HepG2 (cell line): Measurements from ENCODE around the gene ATM. TPM values are rescaled to one million over a fixed set of nuclear protein-coding genes. Genes with fewer than 3 reads are reported as not detected.

Experiments used
- ATAC-seq: fragments of 200-7000 bp; cut with Tn5 transposase; 3 replicates; pipeline ENCODE4 v1.9.1; 2020; ENCODE audit warnings: mild to moderate bottlenecking, moderate library complexity
- BruUV-seq: library from RNA; stranded (reverse); fragments of 400-500 nt; replicated peaks from 2 replicates; lab custom pipeline; 2021; lab: Mats Ljungman, UMichigan
- CTCF ChIA-PET: fragments of 300-600 bp; formaldehyde crosslinking; extraction: SDS; loops from one replicate; lab custom pipeline; 2021; ENCODE audit warnings: low total read pairs, inconsistent platforms, low intra/inter-chr PET ratio; lab: Yijun Ruan, JAX
- POLR2A ChIA-PET: fragments of 350-600 bp; sonication (Branson Sonifier 250); formaldehyde crosslinking; loops from one replicate; lab custom pipeline; 2020; ENCODE audit warnings: antibody characterized with exemption, inconsistent platforms; lab: Yijun Ruan, JAX
- DNase-seq: peaks from one replicate; pipeline ENCODE4 v3.0.0-alpha.2; 2015; ENCODE audit warnings: low spot score
- FAIRE-seq: peaks from 3 replicates; lab custom pipeline; 2011; peaks lifted over from hg19 to GRCh38; lab: Jason Lieb, UNC
- H2AFZ ChIP-seq: one replicate; pipeline ENCODE4 v1.6.1; 2011; ENCODE audit warnings: low read length, inconsistent platforms
- H3K27ac ChIP-seq: fragments of 300-600 bp; 3 replicates; pipeline ENCODE4 v1.8.0; 2011; ENCODE audit warnings: mixed run types, mild to moderate bottlenecking, mixed read lengths, low read length, inconsistent platforms; ENCODE audit not compliant: insufficient read depth; ENCODE audit errors: extremely low read length
- H3K27me3 ChIP-seq, 2 experiments: fragments of 200-600 bp in 1 of 2; 2 replicates in 1 of 2; 3 replicates in 1 of 2; pipeline versions ENCODE4 v1.6.0 to v1.8.0; 2011; ENCODE audit warnings: low read length in 2 of 2, mild to moderate bottlenecking in 2 of 2, moderate library complexity in 2 of 2, inconsistent platforms in 1 of 2; ENCODE audit not compliant: insufficient read depth in 2 of 2, control insufficient read depth in 1 of 2
- H3K36me3 ChIP-seq, 2 experiments: fragments of 200-600 bp in 1 of 2; replicated peaks in 1 of 2; 2 replicates in 1 of 2; 3 replicates in 1 of 2; pipeline versions ENCODE4 v1.5.1 to v1.8.0; 2011; ENCODE audit warnings: low read length in 2 of 2, inconsistent platforms in 1 of 2; ENCODE audit not compliant: insufficient read depth in 2 of 2, control insufficient read depth in 1 of 2
- H3K4me1 ChIP-seq: 2 replicates; pipeline ENCODE4 v1.5.1; 2012; ENCODE audit warnings: low read length, inconsistent platforms; ENCODE audit not compliant: insufficient read depth
- H3K4me2 ChIP-seq: 2 replicates; pipeline ENCODE4 v1.6.0; 2011; ENCODE audit warnings: low read depth, low read length, inconsistent platforms
- H3K4me3 ChIP-seq, 3 experiments: fragments of 200-600 bp in 1 of 3; sonication (generic), shearing (Covaris generic) in 1 of 3; replicated peaks in 1 of 3; 2 replicates each; pipeline ENCODE4 v1.5.1; 2011 to 2016; ENCODE audit warnings: low read length in 3 of 3, inconsistent platforms in 2 of 3, low read depth in 2 of 3, mild to moderate bottlenecking in 2 of 3, control low read depth in 1 of 3, mixed read lengths in 1 of 3; ENCODE audit not compliant: insufficient read depth in 1 of 3
- H3K79me2 ChIP-seq: one replicate; pipeline ENCODE4 v1.6.1; 2011; ENCODE audit warnings: low read length, inconsistent platforms; ENCODE audit not compliant: insufficient read depth
- H3K9ac ChIP-seq: 2 replicates; pipeline ENCODE4 v1.6.0; 2011; ENCODE audit warnings: mild to moderate bottlenecking, low read depth, low read length, inconsistent platforms; ENCODE audit not compliant: insufficient read depth
- H3K9me3 ChIP-seq: 2 replicates; pipeline ENCODE4 v1.5.1; 2012; ENCODE audit warnings: mild to moderate bottlenecking, low read length
- H4K20me1 ChIP-seq: 2 replicates; pipeline ENCODE4 v1.6.0; 2011; ENCODE audit warnings: inconsistent platforms, mild to moderate bottlenecking, low read length, moderate library complexity; ENCODE audit not compliant: insufficient read depth
- AHR ChIP-seq: IDR thresholded peaks from 2 replicates; pipeline ENCODE4 v1.6.1; 2018; ENCODE audit warnings: missing genetic modification reagents, missing compliant biosample characterization
- ARNT2 ChIP-seq: sonication (generic); formaldehyde crosslinking; IDR thresholded peaks from 2 replicates; pipeline ENCODE4 v1.8.0; 2022; ENCODE audit warnings: mild to moderate bottlenecking, low read depth, missing genetic modification reagents, moderate library complexity
- DMAP1 ChIP-seq: IDR thresholded peaks from 2 replicates; pipeline ENCODE4 v1.6.1; 2016
- HOXA5 ChIP-seq: sonication (generic); formaldehyde crosslinking; IDR thresholded peaks from 2 replicates; pipeline ENCODE4 v1.4.0; 2020; ENCODE audit warnings: missing genetic modification reagents
- KDM4B ChIP-seq: sonication (generic); formaldehyde crosslinking; IDR thresholded peaks from 2 replicates; pipeline ENCODE4 v1.4.0; 2020; ENCODE audit warnings: missing genetic modification reagents
- MAFF ChIP-seq: IDR thresholded peaks from 2 replicates; pipeline ENCODE4 v1.6.1; 2011; ENCODE audit warnings: low read depth, low read length, improper control_type of control experiment
- MED8 ChIP-seq: sonication (generic); formaldehyde crosslinking; IDR thresholded peaks from 2 replicates; pipeline ENCODE4 v1.8.1; 2023; ENCODE audit warnings: mild to moderate bottlenecking, missing genetic modification reagents; ENCODE audit not compliant: insufficient replicate concordance
- PRMT3 ChIP-seq: sonication (generic); formaldehyde crosslinking; IDR thresholded peaks from 2 replicates; pipeline ENCODE4 v1.8.1; 2022; ENCODE audit warnings: low read depth, mild to moderate bottlenecking, moderate library complexity, missing genetic modification reagents, borderline replicate concordance
- RARA ChIP-seq: IDR thresholded peaks from 2 replicates; pipeline ENCODE4 v1.6.1; 2016; ENCODE audit warnings: missing genetic modification reagents, missing compliant biosample characterization
- ZIK1 ChIP-seq: sonication (generic); formaldehyde crosslinking; IDR thresholded peaks from 2 replicates; pipeline ENCODE4 v1.5.0; 2020; ENCODE audit warnings: mild to moderate bottlenecking, low read depth, missing genetic modification reagents, borderline replicate concordance
- ZNF33B ChIP-seq: sonication (generic); formaldehyde crosslinking; IDR thresholded peaks from 2 replicates; pipeline ENCODE4 v1.5.1; 2020; ENCODE audit warnings: mild to moderate bottlenecking, missing genetic modification reagents
- ZNF441 ChIP-seq: sonication (generic); formaldehyde crosslinking; IDR thresholded peaks from 2 replicates; pipeline ENCODE4 v1.7.0; 2021; ENCODE audit warnings: missing genetic modification reagents, borderline replicate concordance
- ZNF616 ChIP-seq: sonication (generic); formaldehyde crosslinking; IDR thresholded peaks from 2 replicates; pipeline ENCODE4 v1.5.0; 2020; ENCODE audit warnings: low read depth, mild to moderate bottlenecking, missing genetic modification reagents
- ZNF709 ChIP-seq: sonication (generic); formaldehyde crosslinking; IDR thresholded peaks from 2 replicates; pipeline ENCODE4 v1.5.0; 2020; ENCODE audit warnings: mild to moderate bottlenecking, missing genetic modification reagents
- WGBS: methylation state at CpG from one replicate; pipeline ENCODE4 v1.1.6; 2017; ENCODE audit warnings: low lambda C conversion rate; 5-methylcytosine and 5-hydroxymethylcytosine counted together
- in situ Hi-C: cut with HindIII; loops from 2 replicates; pipeline ENCODE4 v1.10.0; 2017; ENCODE audit warnings: low pct_unique_long_range_greater_than_20kb; ENCODE audit not compliant: extremely low pct_ligation_motif_present
- intact Hi-C: fragments of 100-400 bp; cut with micrococcal nuclease; formaldehyde crosslinking; loops from one replicate; pipeline ENCODE4 v1.10.0; 2022; ENCODE audit not compliant: unreplicated experiment
- polyA plus RNA-seq, 8 experiments: library from polyadenylated mRNA; depleted of rRNA in 3 of 8; stranded (reverse) in 7 of 8; unstranded in 1 of 8; fragments of >200 nt; fragmentation: Illumina TruSeq in 4 of 8; extraction: Trizol in 4 of 8; gene quantifications; 2 replicates each; pipeline versions ENCODE4 v1.2.1 to v1.2.3, GENCODE V29; 2011 to 2016; ENCODE audit warnings: low read depth in 4 of 8, missing spikeins in 1 of 8, mixed read lengths in 1 of 8; ENCODE audit not compliant: insufficient read depth in 1 of 8
- total RNA-seq, 5 experiments: library from RNA; depleted of rRNA; stranded (reverse); fragments of >200 nt; fragmentation: Illumina TruSeq; extraction: Trizol; gene quantifications; 2 replicates each; pipeline ENCODE4 v1.2.3, GENCODE V29; 2016; ENCODE audit warnings: low read depth in 1 of 5
- TF ChIP-seq, protein P1 (sequence below): sonication (generic); formaldehyde crosslinking; IDR thresholded peaks from 2 replicates; pipeline ENCODE4 v1.4.0; 2020; ENCODE audit warnings: missing genetic modification reagents
- TF ChIP-seq, protein P2 (sequence below): sonication (generic); formaldehyde crosslinking; IDR thresholded peaks from 2 replicates; pipeline ENCODE4 v1.8.1; 2022; ENCODE audit warnings: mild to moderate bottlenecking, missing genetic modification reagents
- TF ChIP-seq, protein P3 (sequence below): sonication (generic); formaldehyde crosslinking; IDR thresholded peaks from 2 replicates; pipeline ENCODE4 v1.4.0; 2020; ENCODE audit warnings: mild to moderate bottlenecking, missing genetic modification reagents
- TF ChIP-seq, protein P4 (sequence below): sonication (generic); formaldehyde crosslinking; IDR thresholded peaks from 2 replicates; pipeline ENCODE4 v1.8.1; 2023; ENCODE audit warnings: mild to moderate bottlenecking, missing genetic modification reagents, borderline replicate concordance

The ATM gene
- total and polyA plus RNA-seq, 2 of the 13 experiments (the other 11 are each of a cell fraction or from before 2014, with no cell fraction given), result 40.0 to 71.6 TPM

DNA sequence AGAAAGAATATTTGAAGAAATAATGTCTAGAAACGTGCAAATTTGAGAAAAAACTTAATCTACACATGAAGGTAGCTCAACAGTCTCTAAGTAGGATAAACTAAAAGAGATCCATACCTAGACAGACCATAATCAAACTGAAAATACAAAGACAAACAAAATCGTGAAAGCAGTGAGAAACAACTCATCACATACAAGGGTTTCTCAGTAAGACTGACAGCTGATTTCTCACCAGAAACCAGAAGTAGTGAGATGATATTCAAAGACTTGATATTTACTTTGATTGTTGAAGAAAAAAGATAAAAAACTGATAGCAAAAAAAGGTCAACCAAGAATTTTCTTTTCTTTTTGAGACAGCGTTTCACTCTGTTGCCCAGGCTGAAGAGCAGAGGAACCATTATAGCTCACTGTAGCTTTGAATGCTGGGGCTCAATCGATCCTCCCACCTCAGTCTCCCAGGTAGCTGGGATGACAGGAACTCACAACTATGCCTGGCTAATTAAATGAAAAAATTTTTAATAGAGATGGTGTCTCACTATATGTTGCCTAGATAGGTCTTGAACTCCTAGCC is 17.9 kb upstream of the ATM start (continued):
- TF ChIP-seq AHR (CRISPR knock-in tag), result no peak
- TF ChIP-seq, protein P1, sequence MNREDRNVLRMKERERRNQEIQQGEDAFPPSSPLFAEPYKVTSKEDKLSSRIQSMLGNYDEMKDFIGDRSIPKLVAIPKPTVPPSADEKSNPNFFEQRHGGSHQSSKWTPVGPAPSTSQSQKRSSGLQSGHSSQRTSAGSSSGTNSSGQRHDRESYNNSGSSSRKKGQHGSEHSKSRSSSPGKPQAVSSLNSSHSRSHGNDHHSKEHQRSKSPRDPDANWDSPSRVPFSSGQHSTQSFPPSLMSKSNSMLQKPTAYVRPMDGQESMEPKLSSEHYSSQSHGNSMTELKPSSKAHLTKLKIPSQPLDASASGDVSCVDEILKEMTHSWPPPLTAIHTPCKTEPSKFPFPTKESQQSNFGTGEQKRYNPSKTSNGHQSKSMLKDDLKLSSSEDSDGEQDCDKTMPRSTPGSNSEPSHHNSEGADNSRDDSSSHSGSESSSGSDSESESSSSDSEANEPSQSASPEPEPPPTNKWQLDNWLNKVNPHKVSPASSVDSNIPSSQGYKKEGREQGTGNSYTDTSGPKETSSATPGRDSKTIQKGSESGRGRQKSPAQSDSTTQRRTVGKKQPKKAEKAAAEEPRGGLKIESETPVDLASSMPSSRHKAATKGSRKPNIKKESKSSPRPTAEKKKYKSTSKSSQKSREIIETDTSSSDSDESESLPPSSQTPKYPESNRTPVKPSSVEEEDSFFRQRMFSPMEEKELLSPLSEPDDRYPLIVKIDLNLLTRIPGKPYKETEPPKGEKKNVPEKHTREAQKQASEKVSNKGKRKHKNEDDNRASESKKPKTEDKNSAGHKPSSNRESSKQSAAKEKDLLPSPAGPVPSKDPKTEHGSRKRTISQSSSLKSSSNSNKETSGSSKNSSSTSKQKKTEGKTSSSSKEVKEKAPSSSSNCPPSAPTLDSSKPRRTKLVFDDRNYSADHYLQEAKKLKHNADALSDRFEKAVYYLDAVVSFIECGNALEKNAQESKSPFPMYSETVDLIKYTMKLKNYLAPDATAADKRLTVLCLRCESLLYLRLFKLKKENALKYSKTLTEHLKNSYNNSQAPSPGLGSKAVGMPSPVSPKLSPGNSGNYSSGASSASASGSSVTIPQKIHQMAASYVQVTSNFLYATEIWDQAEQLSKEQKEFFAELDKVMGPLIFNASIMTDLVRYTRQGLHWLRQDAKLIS (CRISPR knock-in tag), result no peak
- TF ChIP-seq, protein P2, sequence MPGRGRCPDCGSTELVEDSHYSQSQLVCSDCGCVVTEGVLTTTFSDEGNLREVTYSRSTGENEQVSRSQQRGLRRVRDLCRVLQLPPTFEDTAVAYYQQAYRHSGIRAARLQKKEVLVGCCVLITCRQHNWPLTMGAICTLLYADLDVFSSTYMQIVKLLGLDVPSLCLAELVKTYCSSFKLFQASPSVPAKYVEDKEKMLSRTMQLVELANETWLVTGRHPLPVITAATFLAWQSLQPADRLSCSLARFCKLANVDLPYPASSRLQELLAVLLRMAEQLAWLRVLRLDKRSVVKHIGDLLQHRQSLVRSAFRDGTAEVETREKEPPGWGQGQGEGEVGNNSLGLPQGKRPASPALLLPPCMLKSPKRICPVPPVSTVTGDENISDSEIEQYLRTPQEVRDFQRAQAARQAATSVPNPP (CRISPR knock-in tag), result no peak
- no peak for TF ChIP-seq MAFF

DNA sequence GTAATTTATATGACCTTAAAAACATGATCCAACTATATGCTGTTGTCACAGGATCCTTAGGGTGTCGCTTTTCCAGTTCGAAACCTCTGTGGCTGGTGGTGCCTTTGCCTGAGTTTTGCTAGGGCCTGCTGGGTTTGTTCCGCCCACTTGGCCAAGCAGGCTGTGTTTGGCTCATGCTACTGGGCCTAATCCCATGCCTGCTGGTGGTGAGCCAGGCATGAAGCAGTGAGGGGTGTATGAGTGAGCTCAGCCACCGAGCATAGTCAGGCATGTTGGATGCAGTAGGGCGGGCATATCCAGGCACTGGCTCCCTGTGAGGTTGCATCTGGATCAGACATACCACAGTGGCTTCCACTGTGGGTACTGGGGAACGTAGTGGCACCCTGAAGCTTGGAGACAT is 16.7 kb upstream of the ATM start:
- Histone ChIP-seq H4K20me1 (no peaks in the 10 kb centered on the region), H3K27me3 (no peaks in the 10 kb centered on the region), H3K4me2 (no peak overlapping the region), H3K4me1 (0 out of 2 replicates have a peak, but pooled peaks cover 6% of the 10 kb centered on the region), H3K79me2 (peaks cover 13% of the 10 kb centered on the region), H3K36me3 (peaks cover 13 to 33% of the 10 kb centered on the region in 2 experiments), H3K27ac (no peak overlapping the region), H3K9ac (no peak overlapping the region), H3K4me3 (no peak overlapping the region), H3K9me3 (no peaks in the 10 kb centered on the region), H2AFZ (no peak overlapping the region)
- ATAC-seq (no peak), FAIRE-seq (no peak), DNase-seq (no peak)
- BruUV-seq, result no TSS peak
- 93% methylated on average over 3 of the region's 6 CpGs for WGBS
- intact Hi-C loops, result no loop called here
- TF ChIP-seq, protein P3, sequence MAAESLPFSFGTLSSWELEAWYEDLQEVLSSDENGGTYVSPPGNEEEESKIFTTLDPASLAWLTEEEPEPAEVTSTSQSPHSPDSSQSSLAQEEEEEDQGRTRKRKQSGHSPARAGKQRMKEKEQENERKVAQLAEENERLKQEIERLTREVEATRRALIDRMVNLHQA, result no peak
- TF ChIP-seq ZNF441 (CRISPR knock-in tag) (no peak), RARA (CRISPR knock-in tag) (no peak), KDM4B (no peak), PRMT3 (CRISPR knock-in tag) (no peak), ZNF709 (CRISPR knock-in tag) (no peak), DMAP1 (CRISPR knock-in tag) (no peak), ZNF616 (CRISPR knock-in tag) (no peak), ZNF33B (no peak), HOXA5 (no peak), ARNT2 (CRISPR knock-in tag) (no peak), ZIK1 (CRISPR knock-in tag) (no peak), MED8 (CRISPR knock-in tag) (no peak)
- TF ChIP-seq, protein P4, sequence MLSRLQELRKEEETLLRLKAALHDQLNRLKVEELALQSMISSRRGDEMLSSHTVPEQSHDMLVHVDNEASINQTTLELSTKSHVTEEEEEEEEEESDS (CRISPR knock-in tag), result no peak
- ChIA-PET POLR2A (no interaction called here), CTCF (no interaction called here)
- in situ Hi-C loops, result no loop called here
